ENCODE measurements around the gene KRTAP12-2.
A peak's percentile ranks its signal among the peaks of the same experiment; 100 is the strongest.
"Not testable (repeated sequence)": the region's sequence is repeated elsewhere in the genome, so short reads cannot be mapped to it uniquely, and the experiment has no call there.

The KRTAP12-2 gene

GRCh38 chr21:44654576-44655175 is 12.1 kb downstream of the KRTAP12-2 start, which contains the start of gene KRTAP12-4:
TSS of gene KRTAP12-4 (minus strand) at chr21:44654659. CDS start at chr21:44654614, 45 bp downstream.
- peaks cover 11% of the 10 kb centered on the region for H3K36me3 Mint-ChIP-seq (ENCODE audit: low read depth)
- H3K27me3 Mint-ChIP-seq, result no peaks in the 10 kb centered on the region
- no peak for DNase-seq
- H3K4me1 Mint-ChIP-seq (ENCODE audit: low read depth), result peaks cover 54% of the 10 kb centered on the region
- H3K27ac Mint-ChIP-seq, result no peak within 1 kb of the TSS
- peaks cover 26% of the 10 kb centered on the region for H3K9me3 Mint-ChIP-seq
- H3K4me3 Mint-ChIP-seq, result no peak within 1 kb of the TSS

GRCh38 chr21:44653656-44654575 is 12.8 kb downstream of the KRTAP12-2 start:
- H3K4me3 Mint-ChIP-seq, result no peak overlapping the region
- no peak overlapping the region for H3K27ac Mint-ChIP-seq
- H3K4me1 Mint-ChIP-seq (ENCODE audit: low read depth), result peaks cover 49% of the 10 kb centered on the region
- DNase-seq, result peak; percentile 49
- no peaks in the 10 kb centered on the region for H3K27me3 Mint-ChIP-seq
- H3K9me3 Mint-ChIP-seq, result peaks cover 26% of the 10 kb centered on the region
- H3K36me3 Mint-ChIP-seq (ENCODE audit: low read depth), result peaks cover 11% of the 10 kb centered on the region

GRCh38 chr21:44653123-44653522 is 13.6 kb downstream of the KRTAP12-2 start:
- no peak for DNase-seq
- peaks cover 25% of the 10 kb centered on the region for H3K9me3 Mint-ChIP-seq
- H3K4me3 Mint-ChIP-seq, result no peak overlapping the region
- no peaks in the 10 kb centered on the region for H3K27me3 Mint-ChIP-seq
- H3K4me1 Mint-ChIP-seq (ENCODE audit: low read depth), result peaks cover 41% of the 10 kb centered on the region
- H3K36me3 Mint-ChIP-seq (ENCODE audit: low read depth), result peaks cover 11% of the 10 kb centered on the region
- H3K27ac Mint-ChIP-seq, result no peak overlapping the region

- Mint-ChIP-seq H3K36me3 (ENCODE audit: low read depth) (peaks cover 3% of the 10 kb centered on the region), H3K4me1 (ENCODE audit: low read depth) (peaks cover 24% of the 10 kb centered on the region), H3K27me3 (no peaks in the 10 kb centered on the region), H3K27ac (no peak overlapping the region), H3K4me3 (no peak overlapping the region), H3K9me3 (peaks cover 9% of the 10 kb centered on the region)
- DNase-seq, result no peak
Observed at GRCh38 chr21:44650973-44651675, 15.6 kb downstream of the KRTAP12-2 start.

GRCh38 chr21:44650265-44650972 is 16.3 kb downstream of the KRTAP12-2 start:
- Mint-ChIP-seq H3K36me3 (ENCODE audit: low read depth) (no peaks in the 10 kb centered on the region), H3K27me3 (no peaks in the 10 kb centered on the region), H3K4me1 (ENCODE audit: low read depth) (peaks cover 19% of the 10 kb centered on the region), H3K27ac (no peak overlapping the region), H3K4me3 (no peak overlapping the region), H3K9me3 (peaks cover 8% of the 10 kb centered on the region)
- DNase-seq, result no peak

GRCh38 chr21:44649521-44650100 is 17.1 kb downstream of the KRTAP12-2 start:
- Mint-ChIP-seq H3K4me1 (ENCODE audit: low read depth) (peaks cover 12% of the 10 kb centered on the region), H3K4me3 (no peak overlapping the region), H3K36me3 (ENCODE audit: low read depth) (peaks cover 5% of the 10 kb centered on the region), H3K9me3 (peaks cover 10% of the 10 kb centered on the region), H3K27ac (no peak overlapping the region), H3K27me3 (no peaks in the 10 kb centered on the region)
- no peak for DNase-seq

GRCh38 chr21:44648557-44649311 is 18.0 kb downstream of the KRTAP12-2 start:
- DNase-seq, result no peak
- Mint-ChIP-seq H3K36me3 (ENCODE audit: low read depth) (peaks cover 8% of the 10 kb centered on the region), H3K4me1 (ENCODE audit: low read depth) (peaks cover 3% of the 10 kb centered on the region), H3K9me3 (peaks cover 18% of the 10 kb centered on the region), H3K27ac (no peak overlapping the region), H3K27me3 (no peaks in the 10 kb centered on the region), H3K4me3 (no peak overlapping the region)

GRCh38 chr21:44647222-44647552 is 19.5 kb downstream of the KRTAP12-2 start:
- DNase-seq, result no peak
- H3K36me3 Mint-ChIP-seq (ENCODE audit: low read depth), result peaks cover 8% of the 10 kb centered on the region
- H3K9me3 Mint-ChIP-seq, result peaks cover 28% of the 10 kb centered on the region
- no peak overlapping the region for H3K4me3 Mint-ChIP-seq
- H3K27me3 Mint-ChIP-seq, result no peaks in the 10 kb centered on the region
- no peaks in the 10 kb centered on the region for H3K4me1 Mint-ChIP-seq (ENCODE audit: low read depth)
- no peak overlapping the region for H3K27ac Mint-ChIP-seq

- H3K36me3 Mint-ChIP-seq (ENCODE audit: low read depth); H3K4me3 Mint-ChIP-seq; H3K27ac Mint-ChIP-seq: not testable (repeated sequence)
Observed at GRCh38 chr21:44646366-44647221, 20.1 kb downstream of the KRTAP12-2 start, which contains the start of gene KRTAP10-11. TSS of gene KRTAP10-11 (plus strand) at chr21:44646414. CDS start at chr21:44646459, 45 bp downstream.

GRCh38 chr21:44644878-44645277 is 21.8 kb downstream of the KRTAP12-2 start:
- Mint-ChIP-seq H3K4me1 (ENCODE audit: low read depth) (no peaks in the 10 kb centered on the region), H3K4me3 (no peak overlapping the region), H3K36me3 (ENCODE audit: low read depth) (peaks cover 8% of the 10 kb centered on the region), H3K9me3 (peaks cover 39% of the 10 kb centered on the region), H3K27ac (no peak overlapping the region), H3K27me3 (peaks cover 3% of the 10 kb centered on the region)
- DNase-seq, result no peak

More at GRCh38 chr21:44646366-44647221, 20.1 kb downstream of the KRTAP12-2 start, which contains the start of gene KRTAP10-11:
- H3K27me3 Mint-ChIP-seq; H3K4me1 Mint-ChIP-seq (ENCODE audit: low read depth); DNase-seq: not testable (repeated sequence)
- H3K9me3 Mint-ChIP-seq, result peaks cover 30% of the 10 kb centered on the region

GRCh38 chr21:44643741-44644310 is 22.9 kb downstream of the KRTAP12-2 start:
- Mint-ChIP-seq H3K4me1 (ENCODE audit: low read depth) (no peaks in the 10 kb centered on the region), H3K4me3 (no peak overlapping the region), H3K9me3 (peaks cover 40% of the 10 kb centered on the region), H3K27ac (no peak overlapping the region), H3K27me3 (peaks cover 5% of the 10 kb centered on the region), H3K36me3 (ENCODE audit: low read depth) (peaks cover 8% of the 10 kb centered on the region)
- DNase-seq, result no peak

- DNase-seq, result no peak
- Mint-ChIP-seq H3K27me3 (peaks cover 9% of the 10 kb centered on the region), H3K27ac (no peak overlapping the region), H3K36me3 (ENCODE audit: low read depth) (peaks cover 8% of the 10 kb centered on the region), H3K9me3 (peaks cover 40% of the 10 kb centered on the region), H3K4me1 (ENCODE audit: low read depth) (no peaks in the 10 kb centered on the region), H3K4me3 (no peak overlapping the region)
Observed at GRCh38 chr21:44640761-44641160, 26.0 kb downstream of the KRTAP12-2 start.
